Measurements from ENCODE around the gene HBM. TPM values are rescaled to one million over a fixed set of nuclear protein-coding genes. Genes with fewer than 3 reads are reported as not detected.

Gene HBM
- total and polyA plus RNA-seq, 3 donors from 2014 or later = 1.6 to 3.7 TPM; not detected in 1

DNA sequence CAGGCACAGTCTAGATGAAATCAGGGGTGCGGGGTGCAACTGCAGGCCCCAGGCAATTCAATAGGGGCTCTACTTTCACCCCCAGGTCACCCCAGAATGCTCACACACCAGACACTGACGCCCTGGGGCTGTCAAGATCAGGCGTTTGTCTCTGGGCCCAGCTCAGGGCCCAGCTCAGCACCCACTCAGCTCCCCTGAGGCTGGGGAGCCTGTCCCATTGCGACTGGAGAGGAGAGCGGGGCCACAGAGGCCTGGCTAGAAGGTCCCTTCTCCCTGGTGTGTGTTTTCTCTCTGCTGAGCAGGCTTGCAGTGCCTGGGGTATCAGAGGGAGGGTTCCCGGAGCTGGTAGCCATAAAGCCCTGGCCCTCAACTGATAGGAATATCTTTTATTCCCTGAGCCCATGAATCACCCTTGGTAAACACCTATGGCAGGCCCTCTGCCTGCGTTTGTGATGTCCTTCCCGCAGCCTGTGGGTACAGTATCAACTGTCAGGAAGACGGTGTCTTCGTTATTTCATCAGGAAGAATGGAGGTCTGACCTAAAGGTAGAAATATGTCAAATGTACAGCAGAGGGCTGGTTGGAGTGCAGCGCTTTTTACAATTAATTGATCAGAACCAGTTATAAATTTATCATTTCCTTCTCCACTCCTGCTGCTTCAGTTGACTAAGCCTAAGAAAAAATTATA is 12.3 kb downstream of the HBM start:
- DNase-seq = no peak
- no peak for TF ChIP-seq POLR2A (IDR thresholded peaks at IDR 0.05)
- TF ChIP-seq, protein P1, sequence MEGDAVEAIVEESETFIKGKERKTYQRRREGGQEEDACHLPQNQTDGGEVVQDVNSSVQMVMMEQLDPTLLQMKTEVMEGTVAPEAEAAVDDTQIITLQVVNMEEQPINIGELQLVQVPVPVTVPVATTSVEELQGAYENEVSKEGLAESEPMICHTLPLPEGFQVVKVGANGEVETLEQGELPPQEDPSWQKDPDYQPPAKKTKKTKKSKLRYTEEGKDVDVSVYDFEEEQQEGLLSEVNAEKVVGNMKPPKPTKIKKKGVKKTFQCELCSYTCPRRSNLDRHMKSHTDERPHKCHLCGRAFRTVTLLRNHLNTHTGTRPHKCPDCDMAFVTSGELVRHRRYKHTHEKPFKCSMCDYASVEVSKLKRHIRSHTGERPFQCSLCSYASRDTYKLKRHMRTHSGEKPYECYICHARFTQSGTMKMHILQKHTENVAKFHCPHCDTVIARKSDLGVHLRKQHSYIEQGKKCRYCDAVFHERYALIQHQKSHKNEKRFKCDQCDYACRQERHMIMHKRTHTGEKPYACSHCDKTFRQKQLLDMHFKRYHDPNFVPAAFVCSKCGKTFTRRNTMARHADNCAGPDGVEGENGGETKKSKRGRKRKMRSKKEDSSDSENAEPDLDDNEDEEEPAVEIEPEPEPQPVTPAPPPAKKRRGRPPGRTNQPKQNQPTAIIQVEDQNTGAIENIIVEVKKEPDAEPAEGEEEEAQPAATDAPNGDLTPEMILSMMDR (IDR thresholded peaks at IDR 0.05) = no peak
- Histone ChIP-seq H3K4me3 (no peak overlapping the region), H3K27ac (no peak overlapping the region), H3K4me1 (peaks cover 11% of the 10 kb centered on the region), H3K9me3 (no peaks in the 10 kb centered on the region), H3K36me3 (ENCODE audit: low read depth, missing control alignments) (no peaks in the 10 kb centered on the region), H3K27me3 (no peaks in the 10 kb centered on the region)
- WGBS, 2 donors = 71 to 78% methylated on average over 8 to 11 of the region's 11 CpGs
- intact Hi-C loops (cut with DNase I; ENCODE audit: low total_unique reads) = no loop called here

DNA sequence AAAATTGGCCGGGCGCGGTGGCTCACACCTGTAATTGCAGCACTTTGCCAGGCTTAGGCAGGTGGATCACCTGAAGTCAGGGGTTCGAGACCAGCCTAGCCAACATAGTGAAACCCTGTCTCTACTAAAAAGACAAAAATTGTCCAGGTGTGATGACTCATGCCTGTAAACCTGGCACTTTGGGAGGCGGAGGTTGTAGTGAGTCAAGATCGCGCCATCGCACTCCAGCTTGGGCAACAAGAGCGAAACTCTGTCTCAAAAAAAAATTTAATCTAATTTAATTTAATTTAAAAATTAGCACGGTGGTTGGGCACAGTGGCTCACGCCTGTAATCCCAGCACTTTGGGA is 12.9 kb downstream of the HBM start:
- no peak for DNase-seq
- intact Hi-C loops (cut with DNase I; ENCODE audit: low total_unique reads) = no loop called here
- H3K27ac ChIP-seq = no peak overlapping the region
- WGBS, 2 donors = 81 to 86% methylated on average over 11 of the region's 11 CpGs
- H3K36me3 ChIP-seq (ENCODE audit: low read depth, missing control alignments) = no peaks in the 10 kb centered on the region
- H3K4me3 ChIP-seq = no peak overlapping the region
- H3K27me3 ChIP-seq = no peaks in the 10 kb centered on the region
- H3K9me3 ChIP-seq = no peaks in the 10 kb centered on the region
- TF ChIP-seq, protein P1 (IDR thresholded peaks at IDR 0.05) = no peak
- TF ChIP-seq POLR2A (IDR thresholded peaks at IDR 0.05) = no peak
- peaks cover 11% of the 10 kb centered on the region for H3K4me1 ChIP-seq

DNA sequence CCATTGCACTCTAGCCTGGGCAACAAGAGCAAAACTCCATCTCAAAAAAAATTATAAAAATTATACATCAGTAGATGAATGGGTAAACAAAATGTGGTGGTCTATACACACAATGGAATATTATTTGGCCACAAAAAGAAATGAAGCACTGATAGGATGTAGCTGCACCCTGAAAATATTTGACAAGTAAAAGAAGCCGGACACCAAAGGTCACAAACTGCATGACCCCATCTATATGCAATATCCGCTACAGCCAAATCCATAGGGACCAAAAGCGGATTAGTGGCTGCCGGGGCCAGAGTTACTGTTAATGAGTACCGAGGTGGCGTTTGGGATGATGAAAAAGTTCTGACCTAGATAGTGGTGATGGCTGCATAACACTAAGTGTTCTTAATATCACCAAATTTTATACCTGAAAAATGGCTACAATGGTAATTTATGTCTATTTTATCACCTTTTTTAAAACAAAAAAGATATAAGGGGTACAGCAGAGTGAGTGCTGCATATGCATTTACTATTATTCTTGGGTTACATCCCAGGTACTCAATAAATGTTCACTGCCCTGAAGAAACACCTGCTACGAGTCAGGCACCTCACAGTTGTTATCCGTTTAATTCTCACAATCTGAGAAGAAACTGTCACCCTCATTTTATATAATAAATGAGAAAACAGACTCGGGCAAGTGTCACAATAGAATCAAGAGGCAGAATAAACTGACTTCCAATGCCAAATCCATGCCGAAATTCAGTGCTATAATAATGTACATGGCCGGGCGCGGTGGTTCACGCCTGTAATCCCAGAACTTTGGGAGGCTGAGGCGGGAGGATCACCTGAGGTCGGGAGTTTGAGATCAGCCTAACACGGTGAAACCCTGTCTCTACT is 13.7 kb downstream of the HBM start:
- 47 to 62% methylated on average over 17 of the region's 17 CpGs for WGBS, 2 donors
- H3K27me3 ChIP-seq = no peaks in the 10 kb centered on the region
- intact Hi-C loops (cut with DNase I; ENCODE audit: low total_unique reads) = no loop called here

DNA sequence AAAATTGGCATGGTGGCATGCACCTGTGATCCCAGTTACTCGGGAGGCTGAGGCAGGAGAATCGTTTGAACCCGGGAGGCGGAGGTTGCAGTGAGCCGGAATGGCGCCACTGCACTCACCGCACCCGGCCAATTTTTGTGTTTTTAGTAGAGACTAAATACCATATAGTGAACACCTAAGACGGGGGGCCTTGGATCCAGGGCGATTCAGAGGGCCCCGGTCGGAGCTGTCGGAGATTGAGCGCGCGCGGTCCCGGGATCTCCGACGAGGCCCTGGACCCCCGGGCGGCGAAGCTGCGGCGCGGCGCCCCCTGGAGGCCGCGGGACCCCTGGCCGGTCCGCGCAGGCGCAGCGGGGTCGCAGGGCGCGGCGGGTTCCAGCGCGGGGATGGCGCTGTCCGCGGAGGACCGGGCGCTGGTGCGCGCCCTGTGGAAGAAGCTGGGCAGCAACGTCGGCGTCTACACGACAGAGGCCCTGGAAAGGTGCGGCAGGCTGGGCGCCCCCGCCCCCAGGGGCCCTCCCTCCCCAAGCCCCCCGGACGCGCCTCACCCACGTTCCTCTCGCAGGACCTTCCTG is 14.4 kb downstream of the HBM start, which contains the start of gene HBQ1:
HBQ1 (plus strand) TSS at position 359 of the 575 bp plus-strand sequence; CDS start at position 387, 28 bp downstream.
- Histone ChIP-seq H3K4me3 (peak within 1 kb of the TSS; percentile 26 to 54), H3K36me3 (ENCODE audit: low read depth, missing control alignments) (no peaks in the 10 kb centered on the region), H3K27me3 (no peaks in the 10 kb centered on the region), H3K4me1 (peaks cover 11% of the 10 kb centered on the region), H3K9me3 (no peaks in the 10 kb centered on the region), H3K27ac (no peak within 1 kb of the TSS)
- no peak for TF ChIP-seq POLR2A (IDR thresholded peaks at IDR 0.05)
- TF ChIP-seq, protein P1 (IDR thresholded peaks at IDR 0.05) = peak; percentile 35 to 42 (median 38)
- WGBS, 2 donors = 5% methylated on average over 4 to 49 of the region's 59 CpGs
- no peak for DNase-seq
- intact Hi-C loops (cut with DNase I; ENCODE audit: low total_unique reads) = no loop called here

More for the DNA sequence above, 13.7 kb downstream of the HBM start:
- H3K4me1 ChIP-seq = peaks cover 11% of the 10 kb centered on the region
- no peak for TF ChIP-seq POLR2A (IDR thresholded peaks at IDR 0.05)
- TF ChIP-seq, protein P1 (IDR thresholded peaks at IDR 0.05) = no peak
- peak overlapping the region in 1 of 2 donors; percentile 26 for H3K4me3 ChIP-seq
- H3K36me3 ChIP-seq (ENCODE audit: low read depth, missing control alignments) = no peaks in the 10 kb centered on the region
- no peaks in the 10 kb centered on the region for H3K9me3 ChIP-seq
- no peak overlapping the region for H3K27ac ChIP-seq
- DNase-seq = no peak

Data from testis (tissue), 3 donors.